Measurements from ENCODE around the gene CRTAC1.
A peak's percentile ranks its signal among the peaks of the same experiment; 100 is the strongest.
"Not testable (repeated sequence)": the region's sequence is repeated elsewhere in the genome, so short reads cannot be mapped to it uniquely, and the experiment has no call there.

CRTAC1 gene

GRCh38 chr10:97842656-97843280 is 187.7 kb downstream of the CRTAC1 start:
- DNase-seq (ENCODE audit: low spot score): no peak

- DNase-seq (ENCODE audit: low spot score): not testable (repeated sequence)
Measured at GRCh38 chr10:97842114-97842513, 188.3 kb downstream of the CRTAC1 start.

GRCh38 chr10:97841166-97841565 is 189.3 kb downstream of the CRTAC1 start:
- DNase-seq (ENCODE audit: low spot score): not testable (repeated sequence)

GRCh38 chr10:97838091-97838490 is 192.3 kb downstream of the CRTAC1 start:
- no peak for DNase-seq (ENCODE audit: low spot score)

GRCh38 chr10:97836446-97836845 is 194.0 kb downstream of the CRTAC1 start:
- no peak for DNase-seq (ENCODE audit: low spot score)

- no peak for DNase-seq (ENCODE audit: low spot score)
Measured at GRCh38 chr10:97831259-97831658, 199.2 kb downstream of the CRTAC1 start.

GRCh38 chr10:97830064-97830463 is 200.4 kb downstream of the CRTAC1 start:
- DNase-seq (ENCODE audit: low spot score): no peak

GRCh38 chr10:97828721-97829120 is 201.7 kb downstream of the CRTAC1 start:
- no peak for DNase-seq (ENCODE audit: low spot score)

GRCh38 chr10:97827702-97828291 is 202.6 kb downstream of the CRTAC1 start:
- peak; percentile 66 for DNase-seq (ENCODE audit: low spot score)

- DNase-seq (ENCODE audit: low spot score): no peak
Measured at GRCh38 chr10:97826892-97827291, 203.5 kb downstream of the CRTAC1 start.

GRCh38 chr10:97825020-97825760 is 205.2 kb downstream of the CRTAC1 start:
- DNase-seq (ENCODE audit: low spot score): no peak

GRCh38 chr10:97823734-97824133 is 206.7 kb downstream of the CRTAC1 start:
- DNase-seq (ENCODE audit: low spot score): no peak

GRCh38 chr10:97822261-97822687 is 208.1 kb downstream of the CRTAC1 start:
- no peak for DNase-seq (ENCODE audit: low spot score)

- DNase-seq (ENCODE audit: low spot score): no peak
Measured at GRCh38 chr10:97821308-97822038, 208.9 kb downstream of the CRTAC1 start.

- no peak for DNase-seq (ENCODE audit: low spot score)
Measured at GRCh38 chr10:97820096-97820704, 210.2 kb downstream of the CRTAC1 start.

- DNase-seq (ENCODE audit: low spot score): no peak
Measured at GRCh38 chr10:97818572-97818971, 211.8 kb downstream of the CRTAC1 start.

GRCh38 chr10:97816609-97817008 is 213.8 kb downstream of the CRTAC1 start:
- DNase-seq (ENCODE audit: low spot score): no peak

Measured in AG08395 (cell line).